HCEC 1CT (cell line): ENCODE results near the gene SYT1.
A peak's percentile ranks its signal among the peaks of the same experiment; 100 is the strongest.

Experiments
- DNase-seq: peaks from one replicate; pipeline ENCODE4 v3.0.0-alpha.2; 2017

The SYT1 gene

DNA sequence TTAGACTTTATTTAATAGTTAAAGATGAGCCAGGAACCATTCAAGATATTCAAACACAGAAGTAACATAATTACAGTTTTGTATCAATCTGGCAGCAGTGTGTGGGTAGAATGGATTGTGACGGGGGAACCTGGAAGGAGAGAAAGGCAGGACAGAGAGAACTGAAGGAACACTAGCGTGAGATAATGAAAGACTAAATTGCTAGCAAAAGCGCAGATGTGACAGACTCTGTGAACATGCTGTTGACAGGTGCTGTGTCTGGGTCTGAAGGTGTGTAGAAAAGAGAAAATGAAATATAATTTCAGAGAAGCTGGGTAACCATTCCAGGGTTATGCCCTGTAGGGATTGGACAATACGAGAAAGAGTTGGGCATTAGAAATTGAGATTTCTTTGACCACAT, 372.3 kb downstream of the SYT1 start:
- DNase-seq: no peak

DNA sequence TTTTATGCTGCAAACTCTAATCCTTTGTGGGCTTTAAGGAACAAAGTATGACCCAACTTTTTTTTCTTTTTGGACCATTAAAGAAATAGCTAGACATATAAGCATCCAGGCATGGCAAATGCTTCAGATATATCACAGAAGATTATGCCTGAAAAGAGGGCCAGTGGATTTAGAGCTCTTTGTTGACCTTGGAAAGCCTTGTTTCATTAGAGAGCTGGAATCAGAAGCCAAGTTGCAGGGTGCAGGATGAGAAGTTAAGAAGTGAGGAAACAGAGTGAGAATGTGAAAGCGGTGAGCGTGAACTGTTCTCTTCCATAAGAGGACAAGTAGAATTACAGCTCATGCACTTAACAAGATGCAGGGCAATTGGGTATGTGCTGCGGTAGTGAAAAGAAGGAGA, 373.7 kb downstream of the SYT1 start:
- no peak for DNase-seq

DNA sequence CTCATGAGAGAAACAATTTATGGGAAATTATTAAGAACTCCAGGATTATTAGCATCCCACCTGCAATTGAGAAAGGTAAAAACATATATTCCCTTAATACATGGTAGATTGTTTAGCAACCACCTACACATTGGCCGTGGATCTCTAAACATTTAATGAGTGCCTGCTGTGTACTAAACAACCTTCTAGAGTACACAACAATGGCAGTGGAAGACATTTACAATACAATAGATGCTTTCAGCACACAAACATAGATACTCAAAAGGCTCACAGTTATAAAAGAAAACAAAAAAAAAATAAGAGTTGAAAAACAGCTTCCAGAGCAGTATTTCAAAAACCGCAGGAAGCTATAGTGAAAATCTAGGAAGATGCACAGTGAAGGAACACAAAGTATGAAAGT, 382.9 kb downstream of the SYT1 start:
- no peak for DNase-seq

DNA sequence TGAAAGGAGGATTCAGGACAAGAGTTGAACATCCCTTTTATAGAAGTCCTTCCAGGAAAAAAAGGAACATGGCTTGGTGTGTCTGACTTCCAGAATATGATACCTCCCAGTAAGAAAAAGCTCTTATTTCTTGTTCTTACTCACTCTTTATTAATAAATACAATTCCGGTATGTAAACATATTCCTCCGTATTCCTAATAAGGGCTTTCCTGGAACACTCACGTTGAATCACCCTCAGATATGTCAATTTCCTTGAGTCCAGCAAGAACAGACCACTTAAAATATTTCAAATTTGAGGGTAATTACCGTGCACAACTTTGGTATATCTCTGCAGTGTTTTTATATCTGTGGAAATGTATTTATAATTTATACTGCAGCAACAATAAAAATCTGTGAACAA, 385.6 kb downstream of the SYT1 start:
- peak; percentile 96 for DNase-seq

DNA sequence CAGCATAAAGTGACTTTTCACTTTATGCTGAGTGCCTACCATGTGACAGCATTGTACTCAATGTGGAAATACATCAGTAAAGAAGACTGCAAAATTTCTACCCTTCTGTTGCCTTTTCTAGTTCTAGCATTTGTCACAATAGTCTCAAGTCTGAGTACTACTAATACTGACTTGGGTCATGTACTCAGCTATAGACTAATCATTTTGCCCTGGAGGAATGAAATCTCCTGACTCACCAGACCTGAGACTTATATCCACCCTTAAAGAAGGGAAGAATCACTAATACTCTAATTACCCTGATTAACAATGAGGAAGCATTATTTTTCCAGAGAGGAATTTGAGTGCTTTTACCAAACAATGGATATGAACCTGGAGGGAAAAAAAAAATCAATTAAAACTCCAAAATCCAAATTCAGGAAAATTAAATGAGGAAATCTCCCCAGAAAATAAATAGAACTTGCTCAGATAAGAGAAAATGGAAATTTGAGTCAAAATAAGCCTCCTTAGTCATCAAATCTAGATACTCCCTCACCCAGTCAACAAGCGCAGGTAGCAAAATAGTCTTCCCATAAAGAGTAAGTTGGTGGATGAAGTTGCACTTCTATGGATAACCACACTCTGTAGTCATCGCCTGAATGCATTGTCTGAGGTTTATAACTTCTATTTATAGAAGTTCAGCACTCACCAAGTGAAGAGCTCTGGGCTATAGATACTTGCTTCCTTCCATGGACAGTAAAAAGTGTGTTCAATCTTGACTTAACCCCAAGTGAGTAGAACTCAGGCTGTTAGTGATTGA, 386.6 kb downstream of the SYT1 start:
- peak; percentile 49 for DNase-seq

DNA sequence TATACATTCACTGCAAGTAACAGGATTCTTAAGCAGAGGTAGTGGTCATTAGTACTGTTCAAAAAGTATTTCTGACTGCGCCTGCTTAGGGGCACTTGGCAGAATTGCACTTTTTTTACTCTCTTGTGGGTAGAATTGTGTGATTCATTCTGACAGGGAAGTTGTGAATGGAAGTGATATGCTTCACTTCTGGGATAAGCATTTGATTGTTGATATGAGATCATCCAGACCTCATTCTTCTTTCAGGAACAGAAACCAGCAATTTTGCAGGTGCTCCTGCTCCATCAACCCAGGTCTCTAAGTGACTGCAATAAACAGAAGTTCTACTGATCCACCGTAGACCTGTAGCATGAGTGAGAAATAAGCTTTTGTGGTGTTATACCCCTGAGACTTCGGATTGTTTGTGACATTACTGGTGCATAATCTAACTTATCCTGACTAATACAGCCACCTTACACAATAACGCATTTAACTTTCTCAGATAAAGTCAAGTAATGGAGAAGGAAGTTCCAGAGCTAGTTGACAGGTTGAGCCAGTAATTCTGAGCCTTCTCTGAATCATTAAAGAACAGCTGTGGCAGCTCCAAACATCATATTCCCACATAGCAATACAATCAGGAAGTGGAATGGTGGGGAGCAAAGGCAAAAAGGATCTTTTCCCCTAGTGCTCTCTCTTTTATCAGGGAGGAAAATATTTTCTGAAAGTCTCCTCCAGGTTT, 387.9 kb downstream of the SYT1 start:
- peak; percentile 85 for DNase-seq

DNA sequence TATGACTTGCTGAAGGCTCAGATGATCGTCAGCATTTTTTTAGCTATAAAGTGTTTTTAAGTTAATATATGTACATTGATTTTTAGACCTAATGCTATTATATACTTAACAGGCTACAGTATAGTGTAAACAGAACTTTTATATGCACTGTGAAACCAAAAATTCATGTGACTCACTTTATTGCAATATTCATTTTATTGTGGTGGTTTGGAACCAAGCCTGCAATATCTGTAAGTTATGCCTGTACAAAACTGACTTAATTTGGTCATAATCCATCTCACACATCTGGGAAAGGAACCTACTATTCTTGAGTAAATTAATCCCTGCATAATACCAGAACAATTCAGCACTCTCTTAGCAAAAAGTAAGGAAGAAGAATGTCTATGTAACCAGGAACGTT, 390.7 kb downstream of the SYT1 start:
- DNase-seq: peak; percentile 83

DNA sequence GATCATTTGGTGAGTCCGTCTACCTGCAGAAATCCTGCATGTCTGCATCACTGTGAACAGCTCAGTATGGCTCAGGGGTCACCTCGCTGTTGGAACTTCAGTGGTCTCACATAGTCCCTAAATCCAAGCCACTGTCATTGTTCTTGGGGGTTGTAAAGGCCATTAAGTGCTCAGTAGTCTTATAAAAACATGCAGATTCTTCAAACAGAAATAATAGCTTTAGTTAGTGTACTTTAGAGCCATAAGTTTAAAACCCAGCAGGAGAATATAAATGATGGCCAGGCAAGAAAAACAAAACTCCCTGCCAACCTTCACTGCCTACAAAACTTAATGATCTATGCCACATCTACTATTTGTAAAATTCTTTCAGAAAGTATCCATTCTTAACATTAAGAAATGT, 396.3 kb downstream of the SYT1 start:
- DNase-seq: no peak

DNA sequence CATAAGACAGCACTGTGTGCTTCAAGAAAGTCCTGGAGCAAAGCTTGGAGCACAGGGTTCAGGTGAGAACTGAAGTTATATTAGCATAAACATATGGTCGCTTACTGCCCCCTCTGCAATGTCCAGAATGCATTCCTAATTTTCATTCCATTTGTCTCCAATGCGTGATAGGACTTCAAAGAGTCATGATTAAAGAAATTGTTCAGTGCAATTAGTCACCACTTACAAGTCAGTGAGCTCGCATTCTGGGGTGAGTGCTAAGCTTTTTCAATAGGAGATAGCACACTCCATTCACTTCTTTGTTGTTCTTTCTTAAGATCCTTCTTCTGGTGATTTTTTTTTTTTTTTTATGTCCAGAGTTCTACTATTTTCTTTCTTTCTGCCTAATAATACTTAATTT, 398.4 kb downstream of the SYT1 start:
- DNase-seq: peak; percentile 64

DNA sequence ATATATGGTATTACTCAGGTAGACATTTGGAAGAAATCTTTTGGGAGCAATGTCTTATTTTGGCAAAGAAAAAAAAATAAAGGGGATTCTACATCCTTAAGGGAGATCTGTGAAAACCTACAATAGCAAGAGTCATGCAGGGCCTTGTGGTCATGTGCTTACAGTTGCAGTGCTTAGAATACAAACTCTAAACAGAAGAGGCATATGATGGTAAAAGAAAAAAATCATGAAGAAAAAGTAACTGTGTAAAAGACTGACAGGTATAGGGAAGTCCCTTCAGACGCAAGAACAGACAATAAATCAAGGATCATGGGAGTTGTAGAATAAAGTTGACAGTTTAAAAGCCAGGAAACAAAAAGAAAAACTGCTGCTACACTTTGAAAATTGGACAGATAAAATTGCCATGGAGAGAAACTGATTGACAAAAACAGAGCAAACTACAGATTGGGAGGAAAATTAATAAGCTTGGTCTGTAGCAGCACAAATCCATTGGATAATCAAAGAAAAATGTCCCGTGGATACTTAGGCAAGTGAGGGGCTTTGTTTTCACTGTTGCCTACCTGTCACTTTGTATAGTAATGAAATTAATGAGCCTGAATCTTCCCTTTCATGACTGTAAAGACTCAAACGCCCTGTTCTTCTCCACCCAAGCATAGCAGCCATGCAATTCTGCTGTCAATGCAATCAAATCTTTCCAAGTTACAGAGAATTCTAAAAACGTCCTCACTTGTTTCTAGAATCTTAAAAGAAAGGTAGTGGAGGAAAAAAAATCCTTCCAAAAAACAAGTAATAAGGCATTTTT, 402.0 kb downstream of the SYT1 start:
- no peak for DNase-seq

DNA sequence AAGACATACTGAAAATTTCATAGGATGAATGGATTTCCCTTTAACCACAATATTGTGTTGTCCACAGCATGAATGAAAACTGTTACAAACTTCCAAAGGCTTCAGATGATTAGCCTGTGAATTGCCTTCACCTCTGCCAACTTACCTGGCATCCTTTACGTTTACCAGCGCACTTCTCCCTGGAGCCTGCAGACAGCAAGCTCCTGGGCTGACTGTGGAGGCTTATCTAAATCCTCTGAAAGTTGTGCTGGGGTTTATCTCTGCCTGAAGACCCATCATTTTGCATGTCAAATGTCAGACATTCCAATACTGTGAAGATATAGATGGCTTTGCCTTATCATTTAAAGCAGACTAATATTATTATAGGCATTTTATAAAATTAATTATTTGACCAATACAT, 403.0 kb downstream of the SYT1 start:
- DNase-seq: no peak

DNA sequence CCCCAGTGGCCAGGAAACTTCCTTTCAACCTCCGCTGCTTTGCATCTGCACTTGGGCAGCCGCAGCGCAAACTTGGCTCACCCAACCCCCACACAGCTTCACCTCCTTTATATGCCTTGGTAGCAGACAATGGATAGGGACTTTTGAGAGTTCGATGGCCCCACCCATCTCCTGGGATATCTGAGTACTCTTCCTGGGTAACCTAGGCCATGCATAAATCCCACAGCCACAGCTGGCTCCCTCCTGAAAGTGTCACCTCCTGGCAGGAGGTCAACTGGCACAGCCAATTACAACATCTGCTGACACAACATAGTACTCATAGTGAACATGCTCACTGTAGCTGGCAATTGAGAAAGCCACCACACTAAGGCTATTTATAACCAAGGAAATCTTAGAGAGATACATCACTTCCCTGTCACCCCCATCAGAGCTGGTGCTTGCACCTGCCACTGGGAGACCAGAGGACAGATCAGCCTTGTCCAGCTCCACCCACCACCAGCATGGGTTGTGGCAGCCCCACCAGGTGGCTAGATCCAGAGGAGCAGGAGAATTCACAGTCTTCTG, 410.0 kb downstream of the SYT1 start:
- peak; percentile 39 for DNase-seq

DNA sequence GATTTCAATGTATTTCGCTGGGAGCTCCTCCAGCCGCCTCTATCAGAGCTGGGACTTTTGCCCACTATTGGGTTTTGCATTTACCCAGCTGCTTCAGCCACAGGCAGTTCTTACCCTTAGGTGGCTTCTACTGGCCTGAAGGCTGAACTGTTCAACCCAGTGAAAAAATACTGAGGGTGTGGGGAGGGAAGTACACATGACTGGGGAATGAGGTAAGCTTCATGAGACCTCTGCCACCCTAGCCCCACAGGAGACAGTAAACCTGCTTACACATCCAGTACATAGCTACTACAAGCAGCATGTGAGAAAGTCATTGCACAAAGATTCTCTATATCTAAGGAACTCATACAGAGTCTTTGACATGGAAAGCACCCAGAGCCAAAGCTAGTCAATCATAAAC, 411.1 kb downstream of the SYT1 start:
- DNase-seq: no peak

DNA sequence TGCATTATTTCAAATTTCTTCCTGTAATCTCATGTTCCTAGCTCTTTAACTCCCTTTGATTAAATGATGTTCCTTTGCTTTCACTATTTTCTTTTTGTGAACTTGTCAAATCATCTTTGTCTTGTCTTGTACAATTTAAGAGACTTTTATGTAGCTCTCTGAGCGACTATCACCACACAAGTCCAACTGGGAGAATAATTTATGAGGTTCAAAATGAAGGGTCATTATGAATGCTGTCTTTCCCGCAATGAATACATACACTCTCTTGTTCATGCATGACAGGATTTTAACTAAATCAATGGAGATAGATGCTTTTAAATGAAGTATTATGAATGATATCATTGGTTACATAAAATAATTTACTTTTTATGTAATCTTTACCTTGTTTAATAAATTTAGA, 418.8 kb downstream of the SYT1 start:
- no peak for DNase-seq

DNA sequence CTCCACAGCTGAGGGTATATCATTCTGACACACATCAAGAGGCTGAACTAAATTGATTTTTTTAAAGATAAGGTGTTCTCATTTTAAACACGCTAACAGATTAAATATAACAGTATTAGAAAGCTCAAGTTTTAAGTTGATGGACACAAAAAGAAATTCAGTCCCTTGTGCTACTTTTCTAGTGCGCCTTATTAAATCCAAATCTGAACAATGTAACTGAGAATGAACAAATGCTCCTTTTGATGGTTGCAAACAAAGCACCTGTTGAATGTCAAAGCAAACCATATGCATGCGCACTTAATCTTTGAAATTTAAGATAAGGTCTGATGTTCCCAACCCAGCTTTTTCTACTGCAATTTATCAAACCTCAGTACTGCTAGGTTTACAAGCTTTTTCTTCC, 424.3 kb downstream of the SYT1 start:
- DNase-seq: no peak

DNA sequence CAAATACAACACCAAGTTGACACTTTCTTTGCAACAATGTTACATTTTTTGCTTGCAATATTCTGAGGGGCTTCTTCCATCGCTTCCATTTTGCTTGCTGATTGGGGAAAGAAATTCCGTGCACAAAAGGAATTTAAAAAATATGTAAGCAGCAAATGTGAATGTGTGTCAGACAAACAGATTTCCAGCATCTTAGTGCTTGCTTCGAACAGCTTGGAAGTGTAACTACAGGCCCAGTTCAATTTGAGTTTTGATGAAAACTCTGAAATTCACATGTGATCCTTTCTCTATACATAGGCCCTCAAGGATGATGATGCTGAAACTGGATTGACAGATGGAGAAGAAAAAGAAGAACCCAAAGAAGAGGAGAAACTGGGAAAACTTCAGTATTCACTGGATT, 427.1 kb downstream of the SYT1 start:
- DNase-seq: no peak

DNA sequence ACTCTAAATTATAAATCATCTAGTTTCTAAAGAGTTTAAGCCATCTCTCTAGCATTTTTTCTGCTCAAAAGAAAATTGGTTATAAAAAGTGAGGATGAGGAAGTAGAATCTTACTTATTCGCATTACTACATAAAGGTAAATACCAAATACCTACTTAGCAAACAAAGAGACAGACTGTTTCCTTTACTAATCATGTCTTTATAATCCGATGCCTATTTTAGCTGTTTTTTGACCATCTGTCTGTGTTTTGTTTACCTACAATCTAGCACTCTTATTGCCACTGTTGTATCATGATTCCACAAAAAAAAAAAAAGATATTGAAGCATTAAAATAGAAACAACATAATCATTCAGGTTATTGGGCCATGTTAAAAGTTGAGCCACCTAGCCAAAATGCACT, 430.0 kb downstream of the SYT1 start:
- no peak for DNase-seq

DNA sequence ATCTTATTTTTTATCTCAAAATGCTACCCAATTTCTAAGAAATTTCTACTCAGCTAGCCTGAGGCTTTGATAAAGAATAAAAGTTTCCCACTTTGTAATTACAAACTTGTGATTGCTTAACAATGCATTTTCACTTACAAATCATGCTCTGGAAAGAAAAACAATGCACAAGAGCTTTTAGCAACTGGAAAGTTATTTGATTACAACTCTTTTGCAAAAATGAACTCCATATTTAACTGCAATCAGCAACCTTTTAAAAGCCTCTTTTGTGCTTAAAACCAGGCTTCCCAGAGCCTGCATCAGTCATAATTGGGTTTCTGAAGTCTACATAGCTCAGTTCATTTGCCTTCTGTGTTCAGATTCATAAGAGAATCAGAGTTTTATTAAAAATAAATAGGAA, 431.0 kb downstream of the SYT1 start:
- DNase-seq: no peak

DNA sequence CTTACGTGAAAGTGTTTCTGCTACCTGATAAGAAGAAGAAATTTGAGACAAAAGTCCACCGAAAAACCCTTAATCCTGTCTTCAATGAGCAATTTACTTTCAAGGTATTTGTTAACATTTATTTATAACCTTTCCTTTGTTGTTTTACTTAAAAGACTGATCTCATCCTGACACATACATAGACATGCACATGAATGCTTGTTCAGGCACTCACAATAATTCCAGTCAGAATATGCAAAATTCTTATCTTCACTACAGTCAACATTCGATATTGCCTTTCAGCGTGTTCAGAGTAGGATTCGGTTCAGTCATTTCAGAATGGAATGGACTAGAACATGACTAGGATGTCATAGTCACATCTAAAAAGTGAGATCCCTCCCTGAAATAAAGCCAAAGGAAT, 431.6 kb downstream of the SYT1 start:
- no peak for DNase-seq

DNA sequence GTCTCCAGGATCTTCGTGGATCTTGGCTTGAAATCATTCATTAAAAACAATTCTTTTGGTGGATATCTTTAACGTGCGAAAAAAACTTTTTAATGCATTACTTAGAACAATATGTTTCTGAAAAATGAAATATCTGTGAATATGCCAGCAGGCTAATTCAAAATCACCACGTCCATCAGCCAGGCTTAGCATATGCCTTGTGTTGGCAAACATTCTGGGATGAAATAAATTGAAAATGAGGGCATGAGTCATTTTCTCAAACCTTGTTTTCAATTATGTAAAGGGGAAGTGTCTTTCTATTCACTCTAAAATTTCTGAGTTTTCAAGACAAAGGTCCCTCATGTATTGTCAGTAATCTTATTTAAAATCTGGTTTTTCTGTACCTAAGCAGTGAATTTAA, 432.3 kb downstream of the SYT1 start:
- DNase-seq: no peak

DNA sequence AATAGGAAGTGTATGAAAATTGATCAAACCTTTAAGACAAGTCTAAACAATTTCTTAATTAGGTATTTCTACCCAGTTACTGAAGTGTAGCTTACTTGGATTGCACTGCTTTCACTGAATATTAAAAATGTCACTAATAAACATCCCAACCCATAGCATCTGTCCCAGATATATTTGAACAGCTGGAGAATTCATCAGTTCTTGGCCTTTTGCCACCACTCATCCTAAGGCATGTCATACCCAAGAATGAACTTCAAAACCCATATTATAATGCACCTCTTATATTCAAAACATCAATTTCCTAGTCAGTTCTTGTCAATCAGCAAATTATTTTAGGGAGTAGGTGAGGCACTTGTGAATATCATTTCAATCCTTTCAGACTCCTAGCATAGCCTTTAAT, 433.9 kb downstream of the SYT1 start:
- peak; percentile 36 for DNase-seq

DNA sequence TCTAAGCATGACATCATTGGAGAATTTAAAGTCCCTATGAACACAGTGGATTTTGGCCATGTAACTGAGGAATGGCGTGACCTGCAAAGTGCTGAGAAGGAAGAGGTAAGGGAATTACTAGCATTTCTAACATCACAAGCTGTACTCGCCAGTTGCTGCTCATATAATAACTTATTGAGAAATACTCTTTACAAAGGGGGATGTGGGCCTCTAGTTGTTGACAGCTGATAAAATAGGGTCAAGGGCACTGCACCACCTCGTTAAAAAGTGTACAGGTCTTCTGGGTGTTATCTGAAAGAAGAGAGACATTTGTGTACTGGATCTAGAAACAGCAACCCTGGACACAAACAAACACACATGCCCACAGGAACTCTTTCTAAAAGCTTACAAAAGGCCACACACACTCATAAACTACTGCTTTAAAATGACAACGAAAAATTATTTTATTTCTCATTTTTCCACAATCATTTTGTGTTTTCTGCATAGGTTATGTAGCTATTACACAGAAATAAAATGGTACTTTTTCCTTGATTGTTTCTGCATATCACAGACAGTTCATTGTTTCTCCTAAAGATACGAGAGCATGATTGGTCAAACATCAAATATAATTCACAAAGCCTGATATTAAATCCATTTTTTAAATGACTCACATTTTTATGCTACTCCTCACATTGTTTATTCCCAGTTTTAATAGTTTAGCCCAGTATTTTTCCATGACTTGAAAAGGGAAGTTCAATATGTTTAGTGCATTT, 435.0 kb downstream of the SYT1 start:
- DNase-seq: no peak

DNA sequence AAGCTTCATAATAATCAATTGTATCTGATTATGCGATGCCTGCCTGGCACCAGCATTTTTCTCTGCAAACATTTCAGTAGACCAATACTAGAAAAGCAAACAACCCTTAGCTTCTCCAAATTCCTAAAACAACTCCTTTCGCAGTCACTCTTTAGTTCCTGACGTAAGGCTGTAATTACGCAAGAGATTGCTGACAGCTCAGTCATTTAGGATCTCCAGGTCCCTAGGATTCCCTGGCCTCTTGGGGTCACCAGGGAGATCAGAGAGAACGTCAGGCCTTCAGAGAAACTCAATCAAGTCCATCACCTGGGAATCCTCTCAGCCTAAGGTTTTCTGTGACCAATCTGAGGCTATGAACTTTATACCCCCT, 435.6 kb downstream of the SYT1 start:
- DNase-seq: peak; percentile 77
